A673 (cell line): Measurements from ENCODE around the gene ZNF775. TPM values are rescaled to one million over a fixed set of nuclear protein-coding genes. Genes with fewer than 3 reads are reported as not detected.

Experiments
- BruUV-seq: library from RNA; stranded (reverse); fragments of 400-500 nt; replicated peaks from 2 replicates; lab custom pipeline; 2021; lab: Mats Ljungman, UMichigan
- CTCF ChIA-PET: fragments of 300-600 bp; sonication (Branson Sonifier 250); formaldehyde crosslinking; loops from one replicate; lab custom pipeline; 2022; ENCODE audit warnings: antibody characterized with exemption; lab: Charles Lee
- POLR2A ChIA-PET: fragments of 300-600 bp; sonication (Branson Sonifier 250); formaldehyde crosslinking; loops from one replicate; lab custom pipeline; 2022; ENCODE audit warnings: antibody characterized with exemption; ENCODE audit not compliant: low non-redundant PET; lab: Charles Lee
- DNase-seq: peaks from one replicate; pipeline ENCODE4 v3.0.0-alpha.2; 2015; ENCODE audit warnings: low spot score
- H3K27ac ChIP-seq: fragments of 200-600 bp; sonication (generic); 2 replicates; pipeline ENCODE4 v1.5.1; 2016; ENCODE audit warnings: mixed run types, low read depth, mild to moderate bottlenecking, mixed read lengths, antibody characterized with exemption, low read length; ENCODE audit not compliant: poor library complexity, severe bottlenecking
- H3K27me3 ChIP-seq: fragments of 200-600 bp; sonication (generic); replicated peaks from 2 replicates; pipeline ENCODE4 v1.6.1; 2017; ENCODE audit warnings: mixed run types, low read depth, mild to moderate bottlenecking, mixed read lengths, antibody characterized with exemption, low read length; ENCODE audit not compliant: insufficient read depth, poor library complexity
- H3K36me3 ChIP-seq: fragments of 200-600 bp; sonication (generic); 2 replicates; pipeline ENCODE4 v1.6.1; 2016; ENCODE audit warnings: mixed run types, mild to moderate bottlenecking, mixed read lengths, antibody characterized with exemption, low read length; ENCODE audit not compliant: insufficient read depth, poor library complexity, severe bottlenecking
- H3K4me1 ChIP-seq: fragments of 200-600 bp; sonication (generic); 2 replicates; pipeline ENCODE4 v1.6.1; 2017; ENCODE audit warnings: mixed run types, mild to moderate bottlenecking, mixed read lengths, antibody characterized with exemption, low read length; ENCODE audit not compliant: insufficient read depth, poor library complexity, severe bottlenecking
- H3K4me3 ChIP-seq: fragments of 200-600 bp; sonication (generic); 2 replicates; pipeline ENCODE4 v1.5.1; 2016; ENCODE audit warnings: low read depth, mixed run types, mild to moderate bottlenecking, mixed read lengths, low read length; ENCODE audit not compliant: poor library complexity, severe bottlenecking
- H3K9me3 ChIP-seq: fragments of 200-600 bp; sonication (generic); 2 replicates; pipeline ENCODE4 v1.6.1; 2016; ENCODE audit warnings: mixed run types, low read depth, mild to moderate bottlenecking, mixed read lengths, antibody characterized with exemption, low read length; ENCODE audit not compliant: poor library complexity, severe bottlenecking
- CTCF ChIP-seq: fragments of 300-800, 200-600 bp; sonication (generic); conservative IDR thresholded peaks from 2 replicates; pipeline ENCODE4 v1.5.1; 2017; ENCODE audit warnings: low read depth, mild to moderate bottlenecking, antibody characterized with exemption, low read length, moderate library complexity, mixed read lengths
- EZH2 ChIP-seq: fragments of 200-600 bp; sonication (generic); IDR thresholded peaks from 2 replicates; pipeline ENCODE4 v1.6.1; 2017; ENCODE audit warnings: borderline replicate concordance, low read depth, mild to moderate bottlenecking, mixed read lengths, antibody characterized with exemption, low read length; ENCODE audit not compliant: poor library complexity, severe bottlenecking
- intact Hi-C: fragments of 100-400 bp; cut with micrococcal nuclease; formaldehyde crosslinking; loops from one replicate; pipeline ENCODE4 v1.10.0; 2022; ENCODE audit not compliant: unreplicated experiment
- total RNA-seq: library from RNA; stranded (reverse); gene quantifications from 2 replicates; pipeline ENCODE4 v1.2.3, GENCODE V29; 2021

The ZNF775 gene
- total RNA-seq, 1 experiment from 2014 or later = 12.1 TPM

- no TSS peak for BruUV-seq
- ChIA-PET POLR2A (interaction anchor here (0.6 kb wide), 1 partner anchor 43 kb away, joined by 5 read pairs; no protein-coding TSS in a partner anchor), CTCF (no interaction called here)
- intact Hi-C loops = no loop called here
- H3K27ac ChIP-seq = peak within 1 kb of the TSS; percentile 97
- H3K4me3 ChIP-seq = peak within 1 kb of the TSS; percentile 96
- no peaks in the 10 kb centered on the region for H3K9me3 ChIP-seq
- peak; percentile 89 for DNase-seq
- peaks cover 14% of the 10 kb centered on the region for H3K36me3 ChIP-seq
- H3K27me3 ChIP-seq = no peaks in the 10 kb centered on the region
- TF ChIP-seq EZH2 (no peak), CTCF (no peak)
- H3K4me1 ChIP-seq = peaks cover 33% of the 10 kb centered on the region
Observed at GRCh38 chr7:150368096-150368883, 10.8 kb upstream of the ZNF775 start, which contains the start of gene REPIN1. Gene REPIN1, plus strand, starts transcription at chr7:150368822. Its CDS starts 890 bp downstream, at chr7:150369712.

- peak; percentile 41 for DNase-seq
- Histone ChIP-seq H3K4me1 (peaks cover 25% of the 10 kb centered on the region), H3K27me3 (no peaks in the 10 kb centered on the region), H3K36me3 (peaks cover 22% of the 10 kb centered on the region), H3K27ac (peak overlapping the region; percentile 97), H3K4me3 (peak overlapping the region; percentile 96), H3K9me3 (no peaks in the 10 kb centered on the region)
- intact Hi-C loops = no loop called here
- ChIA-PET CTCF (no interaction called here), POLR2A (no interaction called here)
- TF ChIP-seq CTCF = no peak
- TF ChIP-seq EZH2 = no peak
- BruUV-seq = no TSS peak
Observed at GRCh38 chr7:150368884-150369747, 10.0 kb upstream of the ZNF775 start.

GRCh38 chr7:150369748-150370501 is 9.2 kb upstream of the ZNF775 start:
- ChIA-PET CTCF (no interaction called here), POLR2A (no interaction called here)
- H3K9me3 ChIP-seq = no peaks in the 10 kb centered on the region
- peaks cover 23% of the 10 kb centered on the region for H3K4me1 ChIP-seq
- H3K36me3 ChIP-seq = peaks cover 28% of the 10 kb centered on the region
- BruUV-seq = no TSS peak
- H3K27me3 ChIP-seq = no peaks in the 10 kb centered on the region
- peak overlapping the region; percentile 96 for H3K4me3 ChIP-seq
- peak overlapping the region; percentile 97 for H3K27ac ChIP-seq
- TF ChIP-seq EZH2 (no peak), CTCF (no peak)
- intact Hi-C loops = no loop called here
- DNase-seq = no peak
